Amniotic epithelial cell (primary cell): ENCODE results near the gene POLR3C.
A peak's percentile ranks its signal among the peaks of the same experiment; 100 is the strongest.

Experiments
- DNase-seq: peaks from one replicate; pipeline ENCODE4 v3.0.0-alpha.2; 2010; ENCODE audit warnings: low read depth

The POLR3C gene

DNA sequence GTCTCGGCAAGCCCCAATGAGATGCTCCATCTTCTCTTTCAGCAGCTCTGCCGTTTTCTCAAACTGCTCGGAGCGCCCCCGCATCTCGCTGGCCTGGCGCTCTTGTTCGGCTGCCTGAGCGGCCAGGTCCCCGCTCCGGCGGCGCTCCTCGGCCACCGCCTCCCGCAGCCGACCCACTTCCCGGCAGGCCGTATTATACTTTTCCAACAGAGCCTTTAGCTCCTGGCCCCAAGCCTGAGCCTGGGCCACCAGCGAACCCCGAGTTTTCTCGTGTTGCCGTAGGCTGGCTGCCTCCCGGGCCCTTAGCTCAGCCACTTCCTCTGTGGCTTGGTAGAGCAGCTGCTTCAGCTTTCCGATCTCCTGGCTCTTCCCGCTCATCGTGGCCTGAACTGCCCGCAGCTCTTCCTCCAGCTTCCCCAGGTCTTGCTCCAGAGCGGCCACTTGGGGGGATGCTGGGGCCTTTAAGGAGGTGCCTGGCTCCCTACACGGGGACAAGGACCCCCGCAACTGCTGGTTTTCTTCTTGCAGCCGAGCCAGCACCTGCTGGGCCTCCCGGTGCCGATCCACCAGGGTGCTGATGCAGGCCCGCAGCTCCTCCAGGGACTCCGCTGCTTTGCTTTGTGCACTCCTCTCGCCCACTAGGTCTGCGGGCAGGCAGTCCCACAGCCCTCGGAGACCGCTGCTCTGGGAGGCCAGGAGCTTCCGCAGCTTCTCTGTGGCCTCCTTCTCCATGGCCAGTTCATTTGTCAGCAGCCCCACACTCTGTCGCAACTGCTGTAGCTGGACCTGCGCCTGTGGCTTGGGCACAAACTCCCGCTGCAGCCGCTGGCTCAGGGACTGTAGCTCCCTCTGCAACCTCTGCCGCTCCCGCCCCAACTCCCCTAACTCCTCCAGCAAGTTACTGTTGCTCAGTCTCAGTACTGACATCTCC lies 48.3 kb downstream of the POLR3C start:
- DNase-seq: peak; percentile 32

DNA sequence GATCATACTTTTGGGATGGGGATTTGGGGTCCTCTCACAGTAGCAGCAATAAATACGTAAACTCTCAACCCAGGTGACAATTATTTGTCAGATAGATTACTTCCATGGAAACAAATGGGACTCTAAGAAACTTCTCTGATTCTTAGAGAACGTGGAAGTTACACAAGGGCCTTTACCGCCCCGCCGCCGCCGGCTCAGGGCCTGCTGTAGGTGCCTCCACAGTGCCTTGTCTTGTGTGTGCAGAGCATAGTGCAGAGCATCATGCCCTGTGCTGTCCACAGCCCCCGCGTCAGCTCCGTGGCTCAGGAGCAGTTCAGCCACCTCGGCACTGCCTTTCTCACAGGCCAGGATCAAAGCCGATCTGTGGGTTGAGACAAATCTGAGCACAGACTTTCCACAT lies 50.6 kb downstream of the POLR3C start:
- no peak for DNase-seq

DNA sequence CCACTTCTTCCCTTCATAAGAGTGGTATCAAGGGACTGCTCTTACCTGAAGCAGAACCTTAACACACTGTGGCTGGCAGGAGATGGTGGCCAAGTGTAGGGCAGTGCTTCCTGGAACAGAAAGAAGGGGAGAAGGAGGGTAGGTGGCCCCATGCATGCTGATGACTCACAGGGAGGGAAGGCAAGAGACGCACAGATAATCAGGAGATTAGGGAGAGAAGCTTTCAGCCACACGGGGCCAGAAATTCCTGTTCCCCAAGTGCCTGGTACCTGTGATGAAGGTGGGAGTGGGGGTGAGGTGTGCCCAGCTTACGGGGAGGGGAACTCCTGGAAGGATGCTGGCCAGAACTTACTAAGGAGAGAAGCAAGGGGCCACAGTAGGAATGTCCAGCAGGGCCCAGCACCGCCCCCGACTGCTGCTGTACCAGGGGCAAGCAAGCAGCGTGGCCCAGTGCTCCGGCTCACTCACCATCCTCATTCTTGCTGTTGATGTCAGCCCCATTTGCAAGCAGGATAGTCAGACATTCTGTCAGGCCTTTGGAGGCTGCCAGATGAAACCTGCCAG lies 54.0 kb downstream of the POLR3C start:
- peak; percentile 61 for DNase-seq

DNA sequence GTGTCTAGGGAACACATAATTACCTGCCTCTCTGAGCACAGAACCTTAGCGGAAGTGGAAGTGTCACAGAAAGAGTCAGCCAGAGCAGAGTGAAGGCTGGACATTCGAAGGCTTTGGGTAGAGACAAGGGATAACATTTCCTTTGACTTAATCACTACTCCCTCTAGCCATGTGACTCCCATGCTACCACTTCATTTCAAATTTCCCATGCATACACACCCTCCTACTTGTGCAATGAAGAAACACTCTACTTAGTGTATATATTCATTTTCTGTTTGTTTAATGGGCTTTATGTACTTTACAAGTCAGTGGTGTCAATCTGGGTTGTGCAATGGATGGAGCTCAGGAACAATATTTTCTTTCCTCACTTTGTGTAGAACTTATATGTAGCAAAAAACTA lies 54.7 kb downstream of the POLR3C start:
- peak; percentile 73 for DNase-seq

DNA sequence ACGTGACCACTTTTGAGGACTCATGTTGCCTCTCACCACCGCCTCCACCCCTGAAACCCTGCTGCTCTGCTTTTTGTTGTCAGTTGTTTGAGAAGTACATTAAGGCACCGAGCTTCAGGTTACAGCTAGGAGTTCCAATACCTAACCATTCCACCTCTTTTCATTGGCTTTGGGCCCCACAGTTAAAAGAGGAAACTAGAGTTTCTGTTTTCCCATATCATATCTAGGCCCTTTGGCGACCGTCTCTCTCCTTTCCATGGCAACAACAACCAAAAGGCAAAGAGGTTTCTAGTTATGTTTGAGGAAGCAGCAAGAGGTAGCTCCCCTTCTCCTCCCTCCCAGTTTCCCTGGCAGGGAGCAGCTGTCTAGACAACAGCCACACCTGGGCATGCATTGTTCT lies 55.8 kb downstream of the POLR3C start:
- no peak for DNase-seq

DNA sequence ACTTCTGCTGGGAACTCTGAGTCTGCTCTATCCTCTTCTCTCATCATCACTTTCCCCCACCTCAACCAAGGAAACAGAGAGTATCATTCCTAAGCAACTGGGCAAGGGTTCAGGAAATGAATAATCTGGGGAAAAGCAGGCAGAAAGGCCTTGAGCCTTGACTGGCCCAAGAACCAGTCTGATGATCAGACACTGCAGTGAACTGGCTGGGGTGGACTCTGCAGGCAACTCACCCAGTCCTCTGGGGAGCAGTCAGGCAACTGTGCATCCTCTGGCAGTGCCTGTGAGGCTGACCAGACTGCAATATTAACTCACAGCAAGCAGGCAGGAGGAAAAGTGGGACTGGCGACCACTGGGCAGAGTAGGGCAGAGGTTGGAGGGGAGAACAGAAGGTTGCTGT lies 60.7 kb downstream of the POLR3C start:
- DNase-seq: peak; percentile 33

DNA sequence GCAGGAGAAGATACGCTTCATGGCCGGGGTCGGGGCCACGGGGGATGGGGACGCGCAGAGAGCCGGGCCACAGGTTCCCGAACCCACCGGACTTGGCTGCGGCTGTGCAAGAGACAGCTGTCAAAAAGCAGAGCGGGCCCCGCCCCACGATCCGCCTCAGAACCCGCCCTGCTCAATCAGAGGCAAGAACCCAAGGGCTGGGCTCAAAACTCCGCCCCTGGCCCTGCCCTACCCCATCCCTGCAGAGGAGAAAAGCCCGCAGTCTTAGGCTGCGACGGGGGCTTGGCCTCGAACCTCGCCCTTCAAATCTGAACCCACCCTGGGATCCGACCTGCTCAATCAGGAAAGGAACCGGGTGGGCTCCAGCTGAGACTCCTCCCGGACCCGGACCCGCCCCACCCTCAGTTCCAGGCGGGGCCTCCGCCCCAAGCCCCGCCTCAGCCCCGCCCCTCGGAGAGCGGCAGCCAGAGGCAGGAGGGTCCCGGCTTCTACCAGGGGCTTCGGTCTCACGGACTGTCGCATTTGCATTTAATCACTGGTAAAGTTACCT lies 61.8 kb downstream of the POLR3C start, which contains the start of gene ANKRD35:
ANKRD35 (minus strand) TSS at position 129 of the 550 bp plus-strand sequence; CDS start at position 21, 108 bp downstream.
- DNase-seq: peak; percentile 56

DNA sequence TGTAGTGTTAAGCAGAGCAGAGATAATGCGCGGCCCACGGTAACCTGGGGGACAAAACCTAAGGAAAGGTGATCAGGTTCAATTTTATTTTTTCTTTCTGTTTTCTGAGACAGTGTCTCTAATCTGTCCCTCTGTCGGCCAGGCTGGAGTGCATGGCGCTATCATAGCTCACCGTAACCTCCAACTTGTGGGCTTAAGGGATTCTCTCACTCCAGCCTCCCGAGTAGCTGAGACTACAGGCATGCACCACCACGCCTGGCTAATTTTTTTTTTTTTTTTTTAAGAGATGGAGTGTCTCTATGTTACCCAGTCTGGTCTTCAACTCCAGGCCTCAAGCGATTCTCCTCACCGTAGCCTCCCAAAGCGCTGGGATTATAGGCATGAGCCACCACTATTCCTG lies 62.4 kb downstream of the POLR3C start:
- no peak for DNase-seq

DNA sequence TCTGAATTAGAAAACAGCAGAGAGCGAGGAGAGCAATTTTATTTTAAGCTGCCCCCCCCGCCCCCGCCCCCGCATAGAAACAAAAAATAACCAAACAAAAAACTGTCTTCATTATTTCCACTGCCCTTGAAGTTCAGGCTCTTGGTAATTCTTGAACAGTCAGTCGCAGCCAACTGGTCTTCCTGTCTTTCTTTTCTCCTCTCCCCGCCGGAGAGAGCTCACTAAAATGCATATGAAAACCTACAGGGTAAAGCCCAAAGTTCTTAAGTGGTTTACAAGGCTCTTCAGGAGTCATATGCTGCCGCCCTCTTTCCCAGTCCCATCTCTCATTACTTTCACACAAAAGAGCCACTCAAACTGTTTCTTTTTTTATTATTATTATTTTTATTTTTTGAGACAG lies 62.8 kb downstream of the POLR3C start:
- DNase-seq: no peak

DNA sequence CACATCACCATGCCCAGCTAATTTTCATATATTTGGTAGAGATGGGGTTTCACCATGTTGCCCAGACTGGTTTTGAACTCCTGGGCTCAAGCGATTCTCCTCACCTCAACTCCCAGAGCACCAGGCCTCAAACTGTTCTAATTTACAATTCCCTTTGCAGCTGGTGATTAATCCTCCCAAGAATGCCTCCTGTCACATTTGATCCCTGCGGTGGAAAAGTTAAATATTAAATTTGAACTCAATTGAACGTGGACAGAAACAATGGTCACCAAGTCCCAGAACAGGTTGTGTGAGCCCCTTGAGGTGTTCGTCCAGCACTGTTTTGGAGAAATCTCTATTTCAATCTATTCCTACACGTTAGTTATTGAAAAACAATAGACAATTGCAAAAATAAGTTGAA lies 63.6 kb downstream of the POLR3C start:
- no peak for DNase-seq

DNA sequence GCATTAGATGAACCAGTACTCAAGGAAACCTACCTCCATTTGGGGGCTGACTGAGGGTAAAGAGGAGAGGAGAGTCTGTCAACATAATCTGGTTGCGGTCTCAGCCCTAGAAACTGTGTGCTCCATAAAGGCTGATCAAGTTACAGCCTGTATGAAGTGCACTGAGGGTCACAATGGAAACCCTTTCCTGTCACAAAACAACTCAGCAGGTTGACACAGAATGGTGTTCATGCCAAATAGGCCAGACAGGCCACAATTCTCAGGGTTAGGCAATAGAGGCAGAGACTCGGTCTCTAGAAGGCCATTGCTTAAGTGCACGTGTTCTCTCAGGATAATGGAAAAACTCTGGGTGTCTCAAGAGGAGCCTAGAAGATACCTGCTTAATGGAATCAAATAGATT lies 65.7 kb downstream of the POLR3C start:
- peak; percentile 39 for DNase-seq

DNA sequence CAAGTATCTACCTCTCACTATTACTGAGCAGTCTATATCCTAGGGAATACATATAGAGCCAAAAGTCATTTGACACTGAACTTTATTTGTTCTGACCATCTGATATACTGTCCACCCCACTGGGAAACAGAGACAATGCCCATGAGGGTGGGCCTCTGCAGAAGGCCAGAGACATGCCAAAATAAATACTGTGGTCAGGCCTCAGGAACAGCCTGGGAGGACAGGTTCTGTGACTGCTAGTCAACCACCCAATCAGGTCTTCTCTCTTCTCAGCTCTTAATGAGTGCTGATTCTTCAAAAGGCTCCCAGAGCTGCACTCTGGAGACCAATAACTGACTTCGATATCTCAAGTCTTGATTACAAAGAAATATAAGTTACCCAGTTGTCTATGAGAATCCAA lies 67.1 kb downstream of the POLR3C start:
- DNase-seq: no peak

DNA sequence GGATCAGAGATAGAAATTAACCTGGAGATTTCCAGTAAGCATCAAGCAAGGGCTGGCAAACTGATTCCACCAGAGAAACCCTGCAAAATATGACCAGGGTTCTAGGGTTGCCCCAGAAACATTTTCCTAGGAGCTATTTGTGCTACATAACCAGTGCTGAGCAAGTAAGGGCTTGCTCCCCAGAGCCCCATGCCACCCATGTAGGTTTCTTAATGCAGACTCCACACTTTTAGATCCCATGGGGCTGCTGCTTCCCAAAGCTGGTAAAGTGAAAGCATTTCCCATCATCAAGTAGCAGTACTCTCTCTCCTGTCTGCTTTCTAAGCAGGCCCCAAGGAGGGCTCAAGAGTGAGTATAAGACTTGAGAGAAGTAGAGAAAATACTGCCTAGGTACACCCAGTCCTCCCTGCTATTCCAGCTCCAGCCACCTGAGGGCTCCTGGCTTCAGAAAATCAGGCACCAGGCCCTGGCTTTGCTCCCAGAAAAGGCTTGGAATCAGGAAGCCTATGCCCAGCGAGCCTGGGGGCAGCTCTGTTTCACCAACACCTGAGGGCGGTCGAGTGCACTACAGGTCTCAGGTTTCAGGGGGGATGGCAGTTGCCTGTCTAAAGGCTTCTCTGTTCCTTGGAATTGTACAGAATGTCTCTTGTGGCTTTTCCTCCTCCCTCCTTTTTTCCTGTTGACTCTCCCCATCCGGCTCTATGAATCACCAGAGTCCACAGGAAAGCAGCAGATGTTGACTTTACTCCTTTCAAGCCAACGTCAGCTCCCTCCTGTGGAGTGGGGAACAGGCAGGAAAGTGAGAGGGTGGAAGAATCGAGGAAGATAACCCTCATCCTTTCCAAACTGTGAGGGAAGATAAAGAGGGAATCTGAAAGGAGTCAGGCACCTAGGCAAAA lies 67.8 kb downstream of the POLR3C start:
- DNase-seq: peak; percentile 100

DNA sequence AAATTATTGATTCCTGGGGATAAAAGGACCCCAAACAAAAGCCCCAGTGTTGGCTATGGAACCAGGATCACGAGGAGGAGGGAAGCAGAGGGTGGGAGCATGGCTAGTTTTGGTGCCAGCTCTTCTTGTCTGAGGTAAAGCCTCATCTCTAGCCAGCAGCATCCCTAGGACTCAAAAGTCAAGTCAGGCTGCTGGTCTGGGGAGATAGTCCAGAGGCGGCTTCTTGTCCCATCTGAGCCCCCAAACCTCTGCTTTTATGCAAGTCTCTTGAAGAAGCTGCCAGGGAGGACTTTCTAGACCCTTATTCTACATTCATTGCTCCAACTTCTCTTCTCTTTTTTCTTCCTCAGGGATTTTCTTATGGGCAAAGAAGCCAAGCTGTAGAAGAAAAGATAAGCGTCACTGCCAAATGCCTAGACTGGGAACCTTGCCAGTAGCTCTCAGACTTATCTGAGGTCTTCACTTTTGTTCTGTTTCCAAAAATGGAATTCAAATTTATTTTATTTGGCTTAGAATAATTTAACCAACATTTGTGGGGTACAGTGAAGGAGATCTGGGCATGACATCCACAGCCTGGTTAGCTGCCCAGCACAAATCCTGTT lies 68.6 kb downstream of the POLR3C start:
- DNase-seq: peak; percentile 85

DNA sequence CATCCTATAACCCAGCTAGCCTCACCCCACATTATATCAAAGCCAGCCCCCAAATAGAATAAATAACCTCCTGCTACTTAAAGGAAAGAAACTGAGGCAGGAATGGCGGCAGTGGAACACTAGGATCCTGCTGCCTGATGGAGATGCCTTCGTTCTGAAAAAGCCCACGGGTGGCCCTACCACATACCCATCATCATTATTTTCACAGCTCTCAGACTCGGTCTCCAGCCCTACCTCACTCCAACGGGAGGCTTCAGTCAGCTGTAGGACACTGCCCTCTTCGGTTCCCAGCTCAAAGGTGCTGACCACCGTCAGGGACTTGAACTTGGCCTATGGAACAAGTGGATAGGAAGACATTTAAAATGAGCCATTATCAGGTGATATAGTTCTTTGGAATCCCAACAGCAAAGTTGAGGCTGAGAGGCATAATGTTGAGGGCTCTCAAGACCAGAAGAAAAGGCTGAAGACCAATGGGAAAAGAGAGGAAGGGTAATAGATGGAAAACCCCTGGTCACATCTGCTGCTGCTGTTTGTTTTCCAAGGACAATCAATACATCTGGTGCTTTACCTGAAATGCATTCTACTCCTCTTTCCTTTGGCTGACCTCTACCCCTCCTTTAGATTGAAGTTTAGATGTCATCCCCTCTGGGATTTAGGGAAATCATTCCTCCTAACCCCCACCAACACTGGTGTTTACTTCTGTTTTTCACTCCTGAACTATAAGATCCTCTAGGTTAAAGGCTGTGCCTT lies 69.5 kb downstream of the POLR3C start:
- no peak for DNase-seq
